Chondrocyte (in vitro differentiated cells): ENCODE measurements around the gene ZMYND15. TPM values are rescaled to one million over a fixed set of nuclear protein-coding genes. Genes with fewer than 3 reads are reported as not detected.

Experiments
- DNase-seq: peaks from one replicate; pipeline ENCODE4 v3.0.0; 2021; ENCODE audit warnings: mixed read lengths, low spot score
- H3K27ac Mint-ChIP-seq: one replicate; pipeline ENCODE4 v1.8.0; 2021; ENCODE audit warnings: mild to moderate bottlenecking, moderate library complexity, mixed read lengths; ENCODE audit not compliant: unreplicated experiment
- H3K27me3 Mint-ChIP-seq: 2 replicates; pipeline ENCODE4 v1.8.0; 2021; ENCODE audit warnings: low read depth, mixed read lengths
- H3K36me3 Mint-ChIP-seq: 2 replicates; pipeline ENCODE4 v1.8.0; 2021; ENCODE audit warnings: low read depth, mixed read lengths
- H3K4me1 Mint-ChIP-seq: 2 replicates; pipeline ENCODE4 v1.8.0; 2021; ENCODE audit warnings: low read depth, mild to moderate bottlenecking, mixed read lengths
- H3K4me3 Mint-ChIP-seq: one replicate; pipeline ENCODE4 v1.8.0; 2021; ENCODE audit warnings: mild to moderate bottlenecking, moderate library complexity, mixed read lengths; ENCODE audit not compliant: unreplicated experiment
- H3K9me3 Mint-ChIP-seq: 2 replicates; pipeline ENCODE4 v1.8.0; 2021; ENCODE audit warnings: low read depth, mixed read lengths
- CTCF ChIP-seq: fragments of 200-600 bp; sonication (generic); IDR thresholded peaks from 2 replicates; pipeline ENCODE4 v1.5.0; 2021; ENCODE audit warnings: antibody characterized with exemption, mild to moderate bottlenecking, moderate library complexity
- total RNA-seq: library from RNA; stranded (reverse); gene quantifications from 3 replicates; pipeline ENCODE4 v1.2.1, GENCODE V29; 2021

Gene ZMYND15
- total RNA-seq, 1 donor from 2014 or later: 0.45 TPM

DNA sequence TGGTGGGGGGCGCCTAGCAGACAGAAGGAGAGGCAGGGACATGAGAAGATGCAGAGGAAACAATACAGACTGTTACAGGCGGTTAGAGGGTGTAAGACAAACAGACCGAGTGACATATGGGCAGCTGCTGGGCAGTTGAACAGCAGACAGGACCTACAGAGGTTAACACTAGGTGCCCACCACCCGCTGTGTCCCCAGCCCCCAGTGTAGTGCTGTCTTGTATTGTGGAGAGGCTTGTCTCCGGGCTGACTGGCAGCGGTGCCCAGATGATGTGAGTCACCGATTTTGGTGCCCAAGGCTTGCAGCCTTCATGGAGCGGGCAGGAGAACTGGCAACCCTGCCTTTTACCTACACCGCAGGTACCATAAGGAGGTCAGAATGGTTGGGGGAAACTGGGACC is 2.5 kb downstream of the ZMYND15 start:
- Mint-ChIP-seq H3K4me3 (no peak overlapping the region), H3K4me1 (peaks cover 16% of the 10 kb centered on the region), H3K9me3 (no peaks in the 10 kb centered on the region), H3K36me3 (no peaks in the 10 kb centered on the region), H3K27ac (no peak overlapping the region), H3K27me3 (peaks cover 23% of the 10 kb centered on the region)
- DNase-seq: no peak
- TF ChIP-seq CTCF: no peak

DNA sequence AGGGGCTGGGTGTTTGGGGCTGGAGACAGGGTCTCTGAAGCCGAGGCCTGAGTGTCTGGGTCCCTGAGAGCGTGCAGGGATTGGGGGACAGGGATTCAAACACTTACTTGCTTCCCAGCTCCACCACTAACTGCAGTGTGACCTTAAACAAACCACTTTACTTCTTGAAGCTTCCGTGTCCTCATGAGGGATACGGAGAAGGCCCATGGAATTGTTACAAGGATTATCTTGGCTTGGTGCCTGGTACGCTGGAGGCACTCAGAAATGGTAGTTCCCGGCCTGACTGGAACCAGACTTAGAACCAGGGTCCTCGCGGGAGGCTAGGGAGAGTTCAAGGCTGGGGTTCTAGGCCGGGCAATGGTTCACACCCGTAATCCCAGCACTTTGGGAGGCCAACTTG is 3.0 kb downstream of the ZMYND15 start:
- no peaks in the 10 kb centered on the region for H3K36me3 Mint-ChIP-seq
- H3K4me3 Mint-ChIP-seq: no peak overlapping the region
- H3K27ac Mint-ChIP-seq: no peak overlapping the region
- peaks cover 23% of the 10 kb centered on the region for H3K27me3 Mint-ChIP-seq
- peaks cover 16% of the 10 kb centered on the region for H3K4me1 Mint-ChIP-seq
- TF ChIP-seq CTCF: no peak
- H3K9me3 Mint-ChIP-seq: no peaks in the 10 kb centered on the region
- no peak for DNase-seq

GRCh38 chr17:4743216-4743615 is 3.6 kb downstream of the ZMYND15 start:
- Mint-ChIP-seq H3K4me3 (no peak overlapping the region), H3K4me1 (peaks cover 16% of the 10 kb centered on the region), H3K36me3 (no peaks in the 10 kb centered on the region), H3K27ac (no peak overlapping the region), H3K9me3 (no peaks in the 10 kb centered on the region), H3K27me3 (peaks cover 26% of the 10 kb centered on the region)
- no peak for TF ChIP-seq CTCF
- DNase-seq: no peak

GRCh38 chr17:4743898-4744297 is 4.3 kb downstream of the ZMYND15 start:
- TF ChIP-seq CTCF: no peak
- H3K27ac Mint-ChIP-seq: no peak overlapping the region
- DNase-seq: no peak
- H3K36me3 Mint-ChIP-seq: no peaks in the 10 kb centered on the region
- no peaks in the 10 kb centered on the region for H3K9me3 Mint-ChIP-seq
- H3K4me3 Mint-ChIP-seq: no peak overlapping the region
- peaks cover 9% of the 10 kb centered on the region for H3K4me1 Mint-ChIP-seq
- peaks cover 29% of the 10 kb centered on the region for H3K27me3 Mint-ChIP-seq

DNA sequence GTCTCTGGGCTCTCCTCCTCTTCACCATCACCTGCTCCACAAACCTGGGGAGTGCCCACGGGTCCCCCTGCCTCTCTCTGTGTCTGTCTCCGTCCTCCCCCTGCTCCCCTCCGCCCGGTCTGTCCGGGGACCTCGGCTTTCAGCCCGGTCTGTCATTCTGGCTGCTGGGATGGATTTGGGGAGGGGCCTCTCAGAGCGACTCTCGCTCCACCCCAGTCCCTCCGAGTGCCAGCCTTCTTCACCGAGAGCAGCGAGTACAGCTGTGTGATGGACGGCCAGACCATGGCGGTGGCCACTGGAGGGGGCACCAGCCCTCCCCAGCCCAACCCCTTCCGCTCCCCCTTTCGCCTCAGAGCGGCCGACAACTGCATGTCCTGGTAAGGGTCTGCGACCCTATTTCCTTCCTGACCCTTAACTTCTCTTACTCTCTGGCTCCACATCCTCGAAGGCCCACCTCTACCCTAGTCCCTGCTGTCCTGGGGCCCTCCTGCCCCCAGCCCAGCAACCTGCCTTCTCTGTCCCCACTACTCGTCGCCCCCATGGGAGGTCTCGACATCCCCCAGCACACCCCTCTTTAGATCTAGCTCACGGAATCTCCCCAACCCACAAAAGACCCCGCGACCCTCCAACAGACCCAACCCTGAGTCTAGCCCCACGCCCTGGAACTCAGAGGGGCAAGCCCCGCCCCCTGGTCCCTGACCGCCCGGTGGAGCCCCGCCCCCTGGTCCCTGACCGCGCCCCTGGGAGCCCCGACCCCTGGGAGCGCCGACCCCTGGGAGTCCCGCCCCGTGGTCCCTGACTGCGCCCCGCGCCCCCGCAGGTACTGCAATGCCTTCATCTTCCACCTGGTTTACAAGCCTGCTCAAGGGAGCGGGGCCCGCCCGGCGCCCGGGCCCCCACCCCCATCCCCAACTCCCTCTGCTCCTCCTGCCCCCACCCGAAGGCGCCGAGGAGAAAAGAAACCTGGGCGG is 5.7 kb downstream of the ZMYND15 start:
- peak overlapping the region; percentile 42 for H3K4me3 Mint-ChIP-seq
- peak; percentile 25 for TF ChIP-seq CTCF
- H3K36me3 Mint-ChIP-seq: no peaks in the 10 kb centered on the region
- H3K27ac Mint-ChIP-seq: no peak overlapping the region
- H3K9me3 Mint-ChIP-seq: no peaks in the 10 kb centered on the region
- peaks cover 7% of the 10 kb centered on the region for H3K4me1 Mint-ChIP-seq
- peaks cover 36% of the 10 kb centered on the region for H3K27me3 Mint-ChIP-seq
- DNase-seq: no peak
